ENCODE data around the gene SNURF.
"Not testable (repeated sequence)": the region's sequence is repeated elsewhere in the genome, so short reads cannot be mapped to it uniquely, and the experiment has no call there.

SNURF gene

GRCh38 chr15:24971052-24971451, 16.3 kb downstream of the SNURF start:
- no peak for DNase-seq

GRCh38 chr15:24971772-24972171, 17.0 kb downstream of the SNURF start:
- no peak for DNase-seq

GRCh38 chr15:24972707-24973106, 17.9 kb downstream of the SNURF start:
- DNase-seq: not testable (repeated sequence)

- DNase-seq: no peak
Measured at GRCh38 chr15:24976932-24977331, 22.1 kb downstream of the SNURF start.

- no peak for DNase-seq
Measured at GRCh38 chr15:24977686-24978085, 22.9 kb downstream of the SNURF start.

GRCh38 chr15:24985224-24985623, 30.4 kb downstream of the SNURF start:
- DNase-seq: no peak

- DNase-seq: no peak
Measured at GRCh38 chr15:24986653-24987052, 31.9 kb downstream of the SNURF start.
